ENCODE measurements around the gene KRT77.

The KRT77 gene

GRCh38 chr12:52699373-52699772 lies 4.0 kb downstream of the KRT77 start:
- TF ChIP-seq ZFX (IDR thresholded peaks at IDR 0.05), result no peak
- no peak for TF ChIP-seq CTCF (conservative IDR thresholded peaks at IDR 0.05)
- H3K27ac ChIP-seq, result no peak overlapping the region

- no peak overlapping the region for H3K27ac ChIP-seq
- TF ChIP-seq CTCF (conservative IDR thresholded peaks at IDR 0.05) (no peak), ZFX (IDR thresholded peaks at IDR 0.05) (no peak)
These were observed 4.5 kb downstream of the KRT77 start for GRCh38 chr12:52698651-52699340.

GRCh38 chr12:52697058-52697582 lies 6.2 kb downstream of the KRT77 start:
- no peak; the same call in 1 of the 2 replicates for TF ChIP-seq CTCF (conservative IDR thresholded peaks at IDR 0.05)
- no peak overlapping the region for H3K27ac ChIP-seq

DNA sequence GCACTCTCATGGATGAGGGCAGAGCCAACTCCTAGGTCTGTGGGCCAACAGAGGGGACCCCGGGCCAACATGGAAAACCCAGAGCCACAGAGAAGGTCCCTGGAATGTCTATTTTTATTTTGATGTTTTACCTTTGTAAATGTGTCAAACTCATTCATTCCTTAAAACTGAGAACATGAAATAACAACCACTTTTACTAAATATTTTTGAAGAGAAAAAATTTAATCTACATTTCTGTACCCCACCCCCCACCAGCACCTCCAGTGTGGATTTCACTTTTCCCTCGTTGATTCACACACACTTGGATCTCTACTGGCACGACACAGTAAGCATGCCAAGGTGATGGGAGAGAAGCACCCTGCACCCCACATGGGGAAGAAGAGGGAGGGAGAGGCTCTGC lies 6.7 kb downstream of the KRT77 start:
- H3K27ac ChIP-seq, result no peak overlapping the region
- TF ChIP-seq CTCF (conservative IDR thresholded peaks at IDR 0.05) (no peak), ZFX (IDR thresholded peaks at IDR 0.05) (no peak)

GRCh38 chr12:52695039-52695438 lies 8.3 kb downstream of the KRT77 start:
- no peak for TF ChIP-seq ZFX (IDR thresholded peaks at IDR 0.05)
- TF ChIP-seq CTCF (conservative IDR thresholded peaks at IDR 0.05), result no peak
- no peak overlapping the region for H3K27ac ChIP-seq

DNA sequence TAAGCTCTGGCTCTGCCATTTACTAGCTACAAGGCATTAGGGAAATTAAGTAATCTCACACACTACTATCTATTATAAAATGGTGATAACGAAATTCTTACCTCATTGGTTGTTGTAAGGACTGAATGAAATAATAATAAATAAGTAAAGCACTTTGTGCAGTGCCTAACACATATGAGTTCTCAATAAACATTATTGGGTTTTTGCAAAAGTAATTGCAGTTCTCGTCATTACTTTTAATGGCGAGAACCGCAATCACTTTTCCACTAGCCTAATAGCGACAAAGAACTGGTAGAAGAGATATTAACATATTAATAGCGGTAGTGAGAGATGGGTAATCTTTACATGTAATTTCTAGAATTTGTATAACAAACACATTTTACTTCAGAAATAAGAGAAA lies 9.2 kb downstream of the KRT77 start:
- no peak overlapping the region for H3K27ac ChIP-seq
- TF ChIP-seq CTCF (conservative IDR thresholded peaks at IDR 0.05) (no peak), ZFX (IDR thresholded peaks at IDR 0.05) (no peak)

DNA sequence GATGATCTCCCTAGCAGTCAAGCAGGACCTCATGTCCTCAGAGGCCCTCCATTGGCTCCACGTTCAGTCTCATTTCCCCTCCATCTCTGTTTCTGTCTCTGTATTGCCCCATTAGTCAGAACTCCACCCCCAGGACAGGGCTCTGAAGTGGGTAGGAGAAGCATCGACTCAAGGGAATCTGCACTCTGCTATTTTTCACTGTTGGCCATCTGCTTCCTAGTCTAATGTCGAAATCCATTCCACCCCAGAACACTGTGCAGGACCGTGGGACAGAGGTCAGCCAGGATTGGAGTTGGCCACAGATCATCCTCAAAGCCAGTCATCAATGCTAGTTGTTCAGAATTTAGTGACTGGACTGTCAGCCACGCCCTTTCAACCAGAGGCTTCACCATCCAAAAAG lies 10.1 kb downstream of the KRT77 start:
- TF ChIP-seq ZFX (IDR thresholded peaks at IDR 0.05) (no peak), CTCF (conservative IDR thresholded peaks at IDR 0.05) (no peak)
- H3K27ac ChIP-seq, result no peak overlapping the region
